Measurements from ENCODE around the gene SCN1B. TPM values are rescaled to one million over a fixed set of nuclear protein-coding genes. Genes with fewer than 3 reads are reported as not detected.
"Not testable (repeated sequence)": the region's sequence is repeated elsewhere in the genome, so short reads cannot be mapped to it uniquely, and the experiment has no call there.

SCN1B gene
- total RNA-seq, 4 donors from 2014 or later, result 8.0 to 23.2 (median 11.8) TPM

GRCh38 chr19:35002037-35002535 is 28.2 kb upstream of the SCN1B start:
- no peak for TF ChIP-seq CTCF (IDR thresholded peaks at IDR 0.05)
- DNase-seq (ENCODE audit: low spot score) (no peak), ATAC-seq (ENCODE audit: low FRiP score) (no peak)

GRCh38 chr19:35004517-35005255 is 25.6 kb upstream of the SCN1B start:
- DNase-seq (ENCODE audit: low spot score) (no peak), ATAC-seq (ENCODE audit: low FRiP score) (no peak)
- no peak for TF ChIP-seq CTCF (IDR thresholded peaks at IDR 0.05)

GRCh38 chr19:35005256-35005977 is 24.9 kb upstream of the SCN1B start:
- no peak for DNase-seq (ENCODE audit: low spot score)
- no peak for TF ChIP-seq CTCF (IDR thresholded peaks at IDR 0.05)
- no peak for ATAC-seq (ENCODE audit: low FRiP score)

- ATAC-seq (ENCODE audit: low FRiP score); DNase-seq (ENCODE audit: low spot score): not testable (repeated sequence)
Observed at GRCh38 chr19:35006007-35006341, 24.3 kb upstream of the SCN1B start.

GRCh38 chr19:35006342-35006998 is 23.8 kb upstream of the SCN1B start:
- no peak for DNase-seq (ENCODE audit: low spot score)
- TF ChIP-seq CTCF (IDR thresholded peaks at IDR 0.05), result no peak
- ATAC-seq (ENCODE audit: low FRiP score), result peak; percentile 30

- DNase-seq (ENCODE audit: low spot score), result no peak
- ATAC-seq (ENCODE audit: low FRiP score), result no peak
- no peak for TF ChIP-seq CTCF (IDR thresholded peaks at IDR 0.05)
Observed at GRCh38 chr19:35006999-35007365, 23.3 kb upstream of the SCN1B start.

- not testable (repeated sequence) for ATAC-seq (ENCODE audit: low FRiP score); DNase-seq (ENCODE audit: low spot score)
Observed at GRCh38 chr19:35007427-35007826, 22.8 kb upstream of the SCN1B start.
